ENCODE data around the gene NEK8.
A peak's percentile ranks its signal among the peaks of the same experiment; 100 is the strongest.

Gene NEK8

GRCh38 chr17:28750178-28751047 is 21.8 kb downstream of the NEK8 start:
- peak; percentile 92 for DNase-seq (ENCODE audit: low read depth, low spot score)
- no peak overlapping the region for H3K4me3 ChIP-seq (ENCODE audit: low read depth, low read length)
- peak; percentile 100 for TF ChIP-seq CTCF (IDR thresholded peaks at IDR 0.05; ENCODE audit: low read depth, low read length)
- in situ Hi-C loops (cut with HindIII; ENCODE audit: low sequenced_read_pairs): no loop called here

DNA sequence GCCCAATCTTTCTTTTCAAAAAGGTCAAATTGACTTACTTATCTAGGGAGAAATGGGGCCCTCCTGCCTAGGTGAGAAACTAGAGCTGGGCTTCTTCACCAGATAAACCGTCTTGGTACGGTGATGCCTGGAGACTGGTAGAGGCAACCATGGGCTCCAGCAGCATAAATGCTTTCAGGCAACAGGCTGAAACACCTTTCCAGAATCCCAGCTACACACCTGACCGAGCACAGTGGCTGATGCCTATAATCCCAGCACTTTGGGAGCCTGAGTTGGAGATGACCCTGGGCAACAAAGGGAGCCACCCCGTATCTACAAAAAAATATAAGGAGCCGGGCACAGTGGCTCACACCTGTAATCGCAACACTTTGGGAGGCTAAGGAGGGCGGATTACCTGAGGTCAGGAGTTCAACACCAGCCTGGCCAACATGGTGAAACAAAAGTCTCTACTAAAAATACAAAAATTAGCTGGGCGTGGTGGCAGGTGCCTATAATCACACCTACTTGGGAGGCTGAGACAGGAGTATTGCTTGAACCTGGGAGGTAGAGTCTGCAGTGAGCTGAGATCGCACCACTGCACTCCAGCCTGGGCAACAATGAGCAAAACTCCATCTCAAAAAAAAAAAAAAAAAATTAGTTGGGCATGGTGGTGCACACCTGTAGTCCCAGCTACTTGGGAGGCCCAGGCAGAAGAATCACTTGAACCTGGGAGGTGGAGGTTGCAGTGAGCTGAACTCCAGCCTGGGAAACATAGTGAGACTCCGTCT is 23.2 kb downstream of the NEK8 start:
- TF ChIP-seq CTCF (IDR thresholded peaks at IDR 0.05; ENCODE audit: low read depth, low read length): no peak
- no peak overlapping the region for H3K4me3 ChIP-seq (ENCODE audit: low read depth, low read length)
- DNase-seq (ENCODE audit: low read depth, low spot score): no peak
- in situ Hi-C loops (cut with HindIII; ENCODE audit: low sequenced_read_pairs): no loop called here

- in situ Hi-C loops (cut with HindIII; ENCODE audit: low sequenced_read_pairs): no loop called here
- H3K4me3 ChIP-seq (ENCODE audit: low read depth, low read length): no peak overlapping the region
- peak; percentile 56 for DNase-seq (ENCODE audit: low read depth, low spot score)
- TF ChIP-seq CTCF (IDR thresholded peaks at IDR 0.05; ENCODE audit: low read depth, low read length): no peak
Observed at GRCh38 chr17:28755486-28755885, 26.9 kb downstream of the NEK8 start.

DNA sequence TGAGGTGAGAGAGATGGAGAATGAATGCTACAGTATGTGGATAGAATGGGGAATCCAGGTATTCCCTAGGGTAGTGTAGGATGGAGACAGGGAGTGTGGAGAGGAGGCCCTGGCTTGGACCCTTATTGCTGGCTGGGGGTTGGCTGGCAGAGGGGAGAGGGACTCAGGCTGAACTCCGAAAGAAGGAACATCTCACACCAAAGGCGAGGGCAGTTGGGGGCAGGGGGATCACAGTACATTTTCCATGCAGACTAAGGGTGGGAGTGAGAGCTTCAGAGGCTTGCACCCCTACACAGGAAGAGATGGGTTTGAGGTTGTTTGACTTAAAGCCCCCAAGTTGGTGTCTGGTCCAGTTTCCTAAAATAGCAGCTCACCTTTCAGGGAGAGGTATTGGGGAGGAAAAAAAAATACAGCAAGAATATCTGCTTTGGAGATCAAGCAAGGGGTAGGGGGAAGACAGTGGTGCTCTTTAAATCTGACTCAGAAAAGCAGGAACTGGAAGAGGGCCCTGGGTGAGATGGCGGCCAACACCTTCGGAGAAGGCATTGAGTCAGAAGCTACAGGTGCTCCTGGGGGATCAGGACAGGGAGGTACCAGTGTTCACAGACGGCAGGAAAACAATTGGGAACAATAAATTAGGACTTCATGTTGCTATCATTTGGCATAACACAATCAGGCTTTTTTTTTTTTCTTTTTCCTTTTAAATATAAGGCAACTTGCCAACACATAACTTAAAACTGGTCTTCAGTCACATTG is 27.6 kb downstream of the NEK8 start:
- H3K4me3 ChIP-seq (ENCODE audit: low read depth, low read length): no peak overlapping the region
- TF ChIP-seq CTCF (IDR thresholded peaks at IDR 0.05; ENCODE audit: low read depth, low read length): no peak
- no peak for DNase-seq (ENCODE audit: low read depth, low spot score)
- in situ Hi-C loops (cut with HindIII; ENCODE audit: low sequenced_read_pairs): no loop called here

- in situ Hi-C loops (cut with HindIII; ENCODE audit: low sequenced_read_pairs): no loop called here
- no peak for TF ChIP-seq CTCF (IDR thresholded peaks at IDR 0.05; ENCODE audit: low read depth, low read length)
- no peak for DNase-seq (ENCODE audit: low read depth, low spot score)
- H3K4me3 ChIP-seq (ENCODE audit: low read depth, low read length): no peak overlapping the region
Observed at GRCh38 chr17:28758411-28759121, 30.0 kb downstream of the NEK8 start.

Data from astrocyte of the spinal cord (primary cell).